CD14-positive monocyte (primary cell): ENCODE measurements around the gene PHACTR4. TPM values are rescaled to one million over a fixed set of nuclear protein-coding genes. Genes with fewer than 3 reads are reported as not detected.
"Not testable (repeated sequence)": the region's sequence is repeated elsewhere in the genome, so short reads cannot be mapped to it uniquely, and the experiment has no call there.

Source experiments
- DNase-seq, 3 donors: peaks; one replicate each; pipeline ENCODE4 v3.0.0-alpha.2; 2011 to 2022
- H2AFZ ChIP-seq: 2 replicates; pipeline ENCODE4 v1.6.0; 2012; ENCODE audit warnings: mild to moderate bottlenecking, low read depth, low read length, inconsistent platforms; ENCODE audit not compliant: insufficient read depth, poor library complexity, severe bottlenecking
- H3K27ac ChIP-seq, 2 donors: 1 replicate in 1 of 2; 2 replicates in 1 of 2; pipeline ENCODE4 v1.5.1; 2012 to 2013; ENCODE audit warnings: low read length in 2 of 2, control low read depth in 1 of 2, inconsistent platforms in 1 of 2, low read depth in 1 of 2, mild to moderate bottlenecking in 1 of 2
- H3K27me3 ChIP-seq, 2 donors: one replicate each; pipeline versions ENCODE4 v1.6.0 to v1.6.1; 2011 to 2013; ENCODE audit warnings: low read length in 2 of 2; ENCODE audit not compliant: control insufficient read depth in 2 of 2, insufficient read depth in 2 of 2
- H3K36me3 ChIP-seq, 2 donors: replicated peaks in 1 of 2; 1 replicate in 1 of 2; 2 replicates in 1 of 2; pipeline versions ENCODE4 v1.5.1 to v1.6.1; 2012 to 2013; ENCODE audit warnings: low read length in 2 of 2, control low read depth in 1 of 2, inconsistent platforms in 1 of 2, mild to moderate bottlenecking in 1 of 2; ENCODE audit not compliant: insufficient read depth in 2 of 2, control insufficient read depth in 1 of 2
- H3K4me1 ChIP-seq, 2 donors: 1 replicate in 1 of 2; 2 replicates in 1 of 2; pipeline versions ENCODE4 v1.5.1 to v1.6.1; 2012 to 2013; ENCODE audit warnings: low read length in 2 of 2, control low read depth in 1 of 2, inconsistent platforms in 1 of 2, mild to moderate bottlenecking in 1 of 2, moderate library complexity in 1 of 2; ENCODE audit not compliant: insufficient read depth in 2 of 2, control insufficient read depth in 1 of 2
- H3K4me2 ChIP-seq: replicated peaks from 2 replicates; pipeline ENCODE3; 2012; ENCODE audit warnings: low read length, moderate library complexity, mild to moderate bottlenecking; ENCODE audit not compliant: poor library complexity, severe bottlenecking; ENCODE audit errors: extremely low read depth
- H3K4me3 ChIP-seq, 3 experiments: fragments of 200-600 bp in 1 of 3; sonication (generic) in 1 of 3; replicated peaks in 1 of 3; 1 replicate in 2 of 3; 2 replicates in 1 of 3; pipeline ENCODE4 v1.5.1; 2011 to 2013; ENCODE audit warnings: low read length in 3 of 3, mild to moderate bottlenecking in 3 of 3, control low read depth in 2 of 3, low read depth in 2 of 3, inconsistent platforms in 1 of 3, moderate library complexity in 1 of 3
- H3K79me2 ChIP-seq: 2 replicates; pipeline ENCODE4 v1.6.0; 2012; ENCODE audit warnings: mild to moderate bottlenecking, control low read depth, inconsistent platforms, low read length, moderate library complexity; ENCODE audit not compliant: insufficient read depth
- H3K9ac ChIP-seq: 2 replicates; pipeline ENCODE4 v1.6.0; 2017; ENCODE audit warnings: low read length, mild to moderate bottlenecking; ENCODE audit not compliant: insufficient read depth, poor library complexity, severe bottlenecking
- H3K9me3 ChIP-seq, 2 donors: replicated peaks in 1 of 2; 1 replicate in 1 of 2; 2 replicates in 1 of 2; pipeline versions ENCODE4 v1.5.1 to v1.6.1; 2012 to 2013; ENCODE audit warnings: low read length in 2 of 2, control low read depth in 1 of 2; ENCODE audit not compliant: control insufficient read depth in 1 of 2, insufficient read depth in 1 of 2
- H4K20me1 ChIP-seq: 2 replicates; pipeline ENCODE4 v1.6.0; 2012; ENCODE audit warnings: mild to moderate bottlenecking, low read length, control low read depth, moderate library complexity; ENCODE audit not compliant: insufficient read depth
- H3K27ac Mint-ChIP-seq, 7 donors: one replicate each; pipeline ENCODE4 v1.8.0; 2020; ENCODE audit warnings: mild to moderate bottlenecking in 7 of 7, mixed read lengths in 7 of 7, moderate library complexity in 6 of 7, inconsistent platforms in 2 of 7
- H3K27me3 Mint-ChIP-seq, 3 donors: one replicate each; pipeline ENCODE4 v1.8.0; 2021 to 2022; ENCODE audit warnings: low read depth in 3 of 3, mild to moderate bottlenecking in 3 of 3, mixed read lengths in 3 of 3, moderate library complexity in 3 of 3, inconsistent platforms in 1 of 3
- H3K36me3 Mint-ChIP-seq, 2 donors: one replicate each; pipeline ENCODE4 v1.8.0; 2020; ENCODE audit warnings: mixed read lengths in 2 of 2, inconsistent platforms in 1 of 2, mild to moderate bottlenecking in 1 of 2
- H3K4me1 Mint-ChIP-seq: one replicate; pipeline ENCODE4 v1.8.0; 2020; ENCODE audit warnings: mild to moderate bottlenecking, mixed read lengths
- H3K4me3 Mint-ChIP-seq, 2 donors: one replicate each; pipeline ENCODE4 v1.8.0; 2020; ENCODE audit warnings: mild to moderate bottlenecking in 2 of 2, mixed read lengths in 2 of 2, moderate library complexity in 1 of 2
- H3K9me3 Mint-ChIP-seq, 7 donors: one replicate each; pipeline ENCODE4 v1.8.0; 2020 to 2022; ENCODE audit warnings: mixed read lengths in 7 of 7, mild to moderate bottlenecking in 6 of 7, moderate library complexity in 6 of 7, inconsistent platforms in 2 of 7
- CTCF ChIP-seq: fragments of 200-600 bp; IDR thresholded peaks from one replicate; pipeline ENCODE4 v1.8.0; 2022; ENCODE audit warnings: antibody characterized with exemption, mild to moderate bottlenecking
- WGBS: methylation state at CpG from one replicate; pipeline ENCODE4 v1.1.5; 2013; ENCODE audit warnings: missing lambda C conversion rate; ENCODE audit not compliant: insufficient coverage; 5-methylcytosine and 5-hydroxymethylcytosine counted together
- intact Hi-C, 2 donors: fragments of 100-400 bp; cut with micrococcal nuclease; formaldehyde crosslinking; loops; one replicate each; pipeline versions ENCODE4 v1.15.0 to v1.15.1; 2023
- polyA plus RNA-seq, 3 donors: library from polyadenylated mRNA; depleted of rRNA in 1 of 3; unstranded in 2 of 3; stranded (reverse) in 1 of 3; fragments of 300-500 nt in 2 of 3; fragments of >200 nt in 1 of 3; fragmentation: Illumina TruSeq in 2 of 3; gene quantifications; 1 replicate in 2 of 3; 2 replicates in 1 of 3; pipeline ENCODE4 v1.2.3, GENCODE V29; 2012 to 2021

The PHACTR4 gene
- polyA plus RNA-seq, 3 donors = 2.9 to 9.7 (median 2.9) TPM

DNA sequence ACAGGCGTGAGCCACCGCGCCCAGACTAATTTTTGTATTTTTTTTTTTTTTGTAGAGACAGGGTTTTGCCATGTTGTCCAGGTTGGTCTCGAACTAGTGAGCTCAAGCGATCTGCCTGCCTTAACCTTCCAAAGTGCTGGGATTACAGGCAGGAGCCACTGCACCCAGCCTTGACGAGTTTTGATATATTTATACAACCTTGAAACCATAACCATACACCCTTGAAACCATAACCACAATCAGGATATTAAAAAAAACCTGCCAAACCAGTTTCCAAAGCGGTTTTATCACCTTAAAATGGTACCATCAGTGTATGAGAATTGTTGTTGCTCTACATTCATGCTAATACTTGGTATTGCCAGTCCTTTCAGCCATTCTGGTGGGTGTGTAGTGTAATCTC lies 3.7 kb upstream of the PHACTR4 start:
- Mint-ChIP-seq H3K36me3 (no peaks in the 10 kb centered on the region), H3K9me3 (peaks cover 0 to 2% (median 0%) of the 10 kb centered on the region in 7 donors), H3K27me3 (peaks cover 1 to 3% (median 3%) of the 10 kb centered on the region in 3 donors), H3K27ac (no peak overlapping the region), H3K4me1 (peaks cover 12% of the 10 kb centered on the region), H3K4me3 (no peak overlapping the region)
- no peak overlapping the region for H3K27ac ChIP-seq
- no peaks in the 10 kb centered on the region for H4K20me1 ChIP-seq
- H3K4me3 ChIP-seq = no peak overlapping the region
- H3K79me2 ChIP-seq = peaks cover 14% of the 10 kb centered on the region
- H2AFZ ChIP-seq = no peak overlapping the region
- no peaks in the 10 kb centered on the region for H3K27me3 ChIP-seq
- no peaks in the 10 kb centered on the region for H3K36me3 ChIP-seq
- WGBS = 100% methylated on average over 3 of the region's 7 CpGs
- H3K9me3 ChIP-seq = no peaks in the 10 kb centered on the region
- H3K4me2 ChIP-seq = no peak overlapping the region
- peaks cover 14% of the 10 kb centered on the region in 2 donors for H3K4me1 ChIP-seq
- no peak overlapping the region for H3K9ac ChIP-seq
- no peak for DNase-seq
- TF ChIP-seq CTCF = no peak
- intact Hi-C loops = no loop called here

GRCh38 chr1:28368608-28369007 lies 932 bp upstream of the PHACTR4 start:
- intact Hi-C loops, H3K27ac ChIP-seq, DNase-seq, H3K9ac ChIP-seq, H3K36me3 Mint-ChIP-seq, H3K27me3 Mint-ChIP-seq, H3K9me3 Mint-ChIP-seq, H3K4me2 ChIP-seq, H3K36me3 ChIP-seq, H3K9me3 ChIP-seq, H4K20me1 ChIP-seq, H3K27me3 ChIP-seq, H3K4me3 ChIP-seq: not testable (repeated sequence)
- H3K4me3 Mint-ChIP-seq = peak overlapping the region in 1 of 2 donors; percentile 96
- Histone ChIP-seq H3K79me2 (peaks cover 40% of the 10 kb centered on the region), H2AFZ (peak overlapping the region; percentile 92), H3K4me1 (peaks cover 16 to 17% of the 10 kb centered on the region in 2 donors)
- peaks cover 21% of the 10 kb centered on the region for H3K4me1 Mint-ChIP-seq
- peak overlapping the region in 4 of 7 donors; percentile 70 to 95 (median 88) for H3K27ac Mint-ChIP-seq
- WGBS = 98% methylated on average over 8 of the region's 15 CpGs
